Measurements from ENCODE around the gene ZNF488.

GRCh38 chr10:47332371-47332770 is 51.7 kb downstream of the ZNF488 start:
- no peak for TF ChIP-seq CTCF (IDR thresholded peaks at IDR 0.05)
- TF ChIP-seq EP300 (IDR thresholded peaks at IDR 0.05) = no peak

All from tibial nerve (tissue), 4 donors.